Upper lobe of left lung (tissue), 6 donors: ENCODE data around the gene IFT88. TPM values are rescaled to one million over a fixed set of nuclear protein-coding genes. Genes with fewer than 3 reads are reported as not detected.

Source experiments
- ATAC-seq, 2 donors: fragments of 200-7000 bp; cut with Tn5 transposase; one replicate each; pipeline ENCODE4 v1.9.1; 2022; ENCODE audit warnings: mild to moderate bottlenecking in 2 of 2, moderate library complexity in 2 of 2; ENCODE audit not compliant: low FRiP score in 2 of 2
- DNase-seq, 2 donors: peaks; one replicate each; pipeline ENCODE4 v3.0.0-alpha.2; 2019 to 2020
- H3K27ac ChIP-seq, 4 donors: fragments of 200-600 bp; sonication (generic); one replicate each; pipeline ENCODE4 v1.5.1; 2016 to 2019
- H3K27me3 ChIP-seq, 4 donors: fragments of 200-600 bp; sonication (generic); one replicate each; pipeline ENCODE4 v1.5.1; 2017 to 2019
- H3K36me3 ChIP-seq, 4 donors: fragments of 200-600 bp; sonication (generic); one replicate each; pipeline ENCODE4 v1.5.1; 2016 to 2019
- H3K4me1 ChIP-seq, 4 donors: fragments of 200-600 bp; sonication (generic); one replicate each; pipeline ENCODE4 v1.5.1; 2018 to 2019
- H3K4me3 ChIP-seq, 4 donors: fragments of 200-600 bp; sonication (generic); one replicate each; pipeline ENCODE4 v1.5.1; 2017 to 2019; ENCODE audit warnings: mild to moderate bottlenecking in 2 of 4, moderate library complexity in 1 of 4
- H3K9me3 ChIP-seq, 4 donors: fragments of 200-600 bp; sonication (generic); one replicate each; pipeline ENCODE4 v1.5.1; 2018 to 2019
- EP300 ChIP-seq, 4 donors: sonication (generic); formaldehyde crosslinking; IDR thresholded peaks; one replicate each; pipeline ENCODE4 v1.5.1; 2017; ENCODE audit warnings: antibody characterized with exemption in 4 of 4, control low read depth in 2 of 4
- POLR2A ChIP-seq, 4 donors: fragments of 450-650 bp; IDR thresholded peaks; one replicate each; pipeline ENCODE4 v1.5.1; 2016 to 2017; ENCODE audit warnings: antibody characterized with exemption in 4 of 4, mild to moderate bottlenecking in 2 of 4
- POLR2AphosphoS5 ChIP-seq, 2 donors: sonication (generic); formaldehyde crosslinking; IDR thresholded peaks; one replicate each; pipeline ENCODE4 v1.5.1; 2017; ENCODE audit warnings: antibody characterized with exemption in 2 of 2
- WGBS, 2 donors: methylation state at CpG; one replicate each; pipeline ENCODE4 v1.1.5; 2017 to 2018; 5-methylcytosine and 5-hydroxymethylcytosine counted together
- total RNA-seq, 6 donors: library from RNA; depleted of rRNA in 4 of 6; stranded (reverse); fragments of >200 nt in 4 of 6; gene quantifications; one replicate each; pipeline versions ENCODE4 v1.1.0 to v1.2.1, GENCODE V29; 2016 to 2021
- TF ChIP-seq, protein P1 (sequence below), 6 experiments: fragments of 450-650 bp in 4 of 6; fragments of 200-600 bp in 2 of 6; sonication (generic) in 2 of 6; IDR thresholded peaks; one replicate each; pipeline ENCODE4 v1.5.1; 2016 to 2019; ENCODE audit warnings: antibody characterized with exemption in 6 of 6
- donor health status: DM: no; HTN: no; CAD: no; lungs with moderate emphysema.
- donor health status: DM: no; HTN: yes; CAD: no; lungs with severe emphysema.

Gene IFT88
- total RNA-seq, 6 donors from 2014 or later = 5.5 to 55.5 (median 15.5) TPM

DNA sequence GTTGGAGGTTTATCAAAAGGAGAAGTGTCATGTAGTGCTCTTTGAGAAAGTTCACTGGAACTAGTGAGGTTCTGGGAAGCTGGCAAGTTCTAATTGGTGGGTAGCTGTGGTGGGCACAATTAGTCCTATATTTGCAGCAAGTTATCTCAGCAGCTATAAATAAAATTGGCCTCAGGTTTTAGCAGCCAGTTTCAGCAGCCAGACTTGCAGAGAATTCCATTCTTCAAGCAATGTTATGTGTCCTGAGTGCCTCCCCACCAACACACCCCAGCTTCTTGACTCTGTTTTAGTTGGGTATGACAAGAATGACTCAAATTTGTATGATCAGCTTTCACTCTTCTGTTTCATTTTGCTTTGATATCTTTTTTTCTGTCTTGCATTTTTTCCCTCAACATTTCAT, 4.7 kb downstream of the IFT88 start:
- Histone ChIP-seq H3K4me1 (peaks cover 5 to 11% (median 7%) of the 10 kb centered on the region in 4 donors), H3K36me3 (no peaks in the 10 kb centered on the region), H3K27me3 (no peaks in the 10 kb centered on the region), H3K27ac (no peak overlapping the region), H3K4me3 (no peak overlapping the region), H3K9me3 (no peaks in the 10 kb centered on the region)
- TF ChIP-seq POLR2A (IDR thresholded peaks at IDR 0.05) = no peak
- TF ChIP-seq POLR2AphosphoS5 (IDR thresholded peaks at IDR 0.05) = no peak
- TF ChIP-seq, protein P1, sequence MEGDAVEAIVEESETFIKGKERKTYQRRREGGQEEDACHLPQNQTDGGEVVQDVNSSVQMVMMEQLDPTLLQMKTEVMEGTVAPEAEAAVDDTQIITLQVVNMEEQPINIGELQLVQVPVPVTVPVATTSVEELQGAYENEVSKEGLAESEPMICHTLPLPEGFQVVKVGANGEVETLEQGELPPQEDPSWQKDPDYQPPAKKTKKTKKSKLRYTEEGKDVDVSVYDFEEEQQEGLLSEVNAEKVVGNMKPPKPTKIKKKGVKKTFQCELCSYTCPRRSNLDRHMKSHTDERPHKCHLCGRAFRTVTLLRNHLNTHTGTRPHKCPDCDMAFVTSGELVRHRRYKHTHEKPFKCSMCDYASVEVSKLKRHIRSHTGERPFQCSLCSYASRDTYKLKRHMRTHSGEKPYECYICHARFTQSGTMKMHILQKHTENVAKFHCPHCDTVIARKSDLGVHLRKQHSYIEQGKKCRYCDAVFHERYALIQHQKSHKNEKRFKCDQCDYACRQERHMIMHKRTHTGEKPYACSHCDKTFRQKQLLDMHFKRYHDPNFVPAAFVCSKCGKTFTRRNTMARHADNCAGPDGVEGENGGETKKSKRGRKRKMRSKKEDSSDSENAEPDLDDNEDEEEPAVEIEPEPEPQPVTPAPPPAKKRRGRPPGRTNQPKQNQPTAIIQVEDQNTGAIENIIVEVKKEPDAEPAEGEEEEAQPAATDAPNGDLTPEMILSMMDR (IDR thresholded peaks at IDR 0.05) = no peak
- TF ChIP-seq EP300 (IDR thresholded peaks at IDR 0.05) = no peak
- DNase-seq (no peak), ATAC-seq (no peak)

DNA sequence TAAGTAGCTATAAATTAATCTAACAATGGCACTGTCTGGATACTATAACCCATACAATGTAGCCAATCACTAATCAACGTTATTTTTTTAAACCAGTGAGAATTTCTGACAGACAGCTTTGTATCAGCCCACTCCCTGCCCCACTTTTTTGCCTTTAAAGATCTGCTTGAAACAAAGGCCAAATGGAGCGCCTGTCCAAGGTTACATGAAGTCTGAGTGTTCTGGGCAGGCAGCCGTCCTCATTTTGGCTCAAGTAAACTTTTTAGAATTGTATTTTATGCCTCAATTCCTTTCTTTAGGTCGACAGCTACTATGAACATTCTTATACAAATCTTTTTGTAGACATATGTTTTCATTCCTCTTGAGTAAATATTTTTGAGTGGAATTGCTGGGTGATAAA, 6.2 kb downstream of the IFT88 start:
- no peak for ATAC-seq
- WGBS, 2 donors = 75 to 77% methylated on average over 4 of the region's 4 CpGs
- peaks cover 0 to 4% (median 3%) of the 10 kb centered on the region in 4 donors for H3K4me1 ChIP-seq
- H3K27ac ChIP-seq = no peak overlapping the region
- peaks cover 0 to 6% (median 0%) of the 10 kb centered on the region in 4 donors for H3K36me3 ChIP-seq
- H3K9me3 ChIP-seq = no peaks in the 10 kb centered on the region
- no peaks in the 10 kb centered on the region for H3K27me3 ChIP-seq
- no peak for DNase-seq
- no peak for TF ChIP-seq POLR2AphosphoS5 (IDR thresholded peaks at IDR 0.05)
- H3K4me3 ChIP-seq = no peak overlapping the region

DNA sequence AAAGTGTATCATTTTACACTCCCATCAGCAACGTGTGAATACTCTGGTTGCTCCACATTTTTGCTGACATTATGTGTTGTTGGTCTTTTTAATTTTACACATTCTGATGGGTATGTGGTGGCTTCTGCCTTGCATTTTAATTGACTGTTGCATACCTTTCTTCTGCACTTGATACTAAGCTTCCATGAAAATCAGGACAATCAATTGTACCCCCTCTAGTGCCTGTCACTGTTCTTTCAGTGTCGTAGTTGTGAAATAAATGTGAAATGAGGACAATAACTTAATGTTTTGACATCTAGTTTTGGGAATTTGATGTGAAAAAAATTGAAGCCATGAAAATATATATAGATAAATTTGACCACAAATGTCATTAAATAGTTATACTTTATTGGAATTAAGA, 6.7 kb downstream of the IFT88 start:
- Histone ChIP-seq H3K27ac (no peak overlapping the region), H3K27me3 (no peaks in the 10 kb centered on the region), H3K4me1 (no peaks in the 10 kb centered on the region), H3K4me3 (no peak overlapping the region), H3K9me3 (no peaks in the 10 kb centered on the region), H3K36me3 (peaks cover 0 to 6% (median 0%) of the 10 kb centered on the region in 4 donors)
- TF ChIP-seq, protein P1 (IDR thresholded peaks at IDR 0.05) = no peak
- TF ChIP-seq POLR2AphosphoS5 (IDR thresholded peaks at IDR 0.05) = no peak
- no peak for TF ChIP-seq EP300 (IDR thresholded peaks at IDR 0.05)
- WGBS, 2 donors = 75 to 76% methylated on average over 2 of the region's 2 CpGs
- DNase-seq = no peak
- no peak for ATAC-seq

DNA sequence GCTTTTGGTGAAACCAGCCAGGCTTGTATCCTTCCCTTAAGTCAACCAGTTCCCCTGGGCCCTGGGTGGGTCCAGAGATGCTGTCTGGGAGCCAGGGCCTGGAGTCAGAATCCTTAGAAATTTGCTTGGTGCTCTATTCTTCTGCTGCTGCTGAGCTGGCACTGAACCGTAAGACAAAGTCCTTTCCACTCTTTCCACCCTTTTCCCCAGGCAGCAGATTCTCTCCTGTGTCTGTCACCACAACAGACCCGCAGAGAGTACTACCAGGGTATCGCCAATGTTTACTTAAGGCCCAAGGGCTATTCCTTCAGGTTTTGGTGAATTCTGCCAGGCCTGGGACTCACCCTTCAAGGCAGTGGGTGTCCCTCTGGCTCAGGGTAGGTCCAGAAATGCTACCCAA, 12.2 kb downstream of the IFT88 start:
- Histone ChIP-seq H3K9me3 (no peaks in the 10 kb centered on the region), H3K27me3 (no peaks in the 10 kb centered on the region), H3K4me1 (peaks cover 0 to 2% (median 0%) of the 10 kb centered on the region in 4 donors), H3K36me3 (peaks cover 0 to 20% (median 5%) of the 10 kb centered on the region in 4 donors), H3K27ac (no peak overlapping the region), H3K4me3 (no peak overlapping the region)
- TF ChIP-seq POLR2AphosphoS5 (IDR thresholded peaks at IDR 0.05) (no peak), EP300 (IDR thresholded peaks at IDR 0.05) (no peak), POLR2A (IDR thresholded peaks at IDR 0.05) (no peak)
- TF ChIP-seq, protein P1 (IDR thresholded peaks at IDR 0.05) = no peak
- ATAC-seq = no peak
- WGBS, 2 donors = 95 to 98% methylated on average over 3 of the region's 3 CpGs
- no peak for DNase-seq

DNA sequence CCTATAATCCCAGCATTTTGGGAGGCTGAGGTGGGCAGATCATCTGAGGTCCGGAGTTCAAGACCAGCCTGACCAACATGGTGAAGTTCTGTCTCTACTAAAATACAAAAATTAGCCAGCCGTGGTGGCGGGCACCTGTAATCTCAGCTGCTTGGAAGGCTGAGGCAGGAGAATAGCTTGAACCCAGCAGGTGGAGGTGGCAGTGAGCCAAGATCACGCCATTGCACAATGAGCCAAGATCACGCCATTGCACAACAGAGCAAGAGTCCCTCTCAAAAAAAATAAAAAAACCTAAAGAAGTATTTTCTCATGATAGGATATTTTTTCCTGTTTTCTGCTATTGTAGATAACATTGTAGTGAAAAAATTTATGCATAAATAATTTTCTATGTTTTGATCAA, 13.3 kb downstream of the IFT88 start:
- no peak overlapping the region for H3K27ac ChIP-seq
- no peak for TF ChIP-seq POLR2A (IDR thresholded peaks at IDR 0.05)
- TF ChIP-seq, protein P1 (IDR thresholded peaks at IDR 0.05) = no peak
- TF ChIP-seq POLR2AphosphoS5 (IDR thresholded peaks at IDR 0.05) = no peak
- TF ChIP-seq EP300 (IDR thresholded peaks at IDR 0.05) = no peak
- no peaks in the 10 kb centered on the region for H3K27me3 ChIP-seq
- H3K9me3 ChIP-seq = peaks cover 0 to 4% (median 0%) of the 10 kb centered on the region in 4 donors
- ATAC-seq (no peak), DNase-seq (peak in 1 of 2 donors; percentile 44)
- H3K4me3 ChIP-seq = no peak overlapping the region
- H3K4me1 ChIP-seq = peaks cover 0 to 2% (median 0%) of the 10 kb centered on the region in 4 donors
- peaks cover 0 to 26% (median 8%) of the 10 kb centered on the region in 4 donors for H3K36me3 ChIP-seq
- WGBS, 2 donors = 79 to 90% methylated on average over 5 of the region's 5 CpGs
